Germinal center (tissue), 1 donor: Measurements from ENCODE around the gene RASAL3.
"Not testable (repeated sequence)": the region's sequence is repeated elsewhere in the genome, so short reads cannot be mapped to it uniquely, and the experiment has no call there.

ENCODE experiments used
- DNase-seq: peaks from one replicate; pipeline ENCODE4 v3.0.0; 2012; ENCODE audit warnings: mixed read lengths, low spot score

RASAL3 gene

DNA sequence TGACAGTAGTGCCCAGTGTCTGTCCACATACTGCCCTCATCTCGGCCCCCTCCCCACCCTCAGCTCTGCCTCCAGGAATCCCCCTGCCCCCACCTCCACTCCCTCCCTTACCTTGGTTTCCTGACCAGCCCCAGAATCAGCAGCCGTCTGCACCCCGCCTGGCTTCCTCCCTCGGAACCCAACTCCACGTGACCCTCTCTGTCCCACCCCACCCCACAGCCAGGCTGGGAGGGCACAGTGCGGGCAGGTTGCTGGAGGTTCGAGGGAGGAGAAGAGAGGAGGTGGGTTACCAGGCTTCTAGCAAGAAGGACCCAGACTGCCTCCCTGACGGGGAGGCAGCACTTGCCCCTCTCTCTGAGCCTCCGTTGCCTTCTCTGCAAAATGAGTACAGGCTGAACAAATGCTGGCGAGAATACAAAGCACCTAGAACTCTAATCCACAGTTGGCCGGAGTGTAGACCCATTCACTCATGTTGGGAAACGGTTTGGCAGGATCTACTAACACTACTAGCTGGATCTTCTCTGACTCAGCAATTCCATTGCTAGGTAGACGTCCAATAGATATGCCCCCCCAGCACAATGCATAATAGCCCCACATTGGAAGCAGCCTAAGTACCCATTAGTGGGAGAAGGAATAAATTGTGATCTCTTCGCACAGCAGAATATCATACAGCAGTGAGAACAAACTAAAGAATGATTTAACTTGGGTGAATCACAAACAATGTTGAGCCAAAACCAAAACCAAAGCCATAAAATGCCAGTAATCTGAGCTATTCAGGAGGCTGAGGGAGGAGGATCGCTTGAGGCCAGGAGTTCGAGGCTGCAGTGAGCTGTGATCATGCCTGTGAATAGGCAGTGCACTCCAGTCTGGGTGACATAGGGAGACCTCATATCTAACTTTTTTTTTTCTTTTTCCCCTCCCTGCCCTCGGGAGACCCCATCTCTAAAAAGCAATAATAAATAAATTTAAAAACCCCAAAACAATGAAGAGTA, at the start of gene RASAL3:
RASAL3 (minus strand) TSS at position 151 of the 992 bp plus-strand sequence. CDS start 186 bp downstream, outside the sequence.
- DNase-seq = peak; percentile 61

DNA sequence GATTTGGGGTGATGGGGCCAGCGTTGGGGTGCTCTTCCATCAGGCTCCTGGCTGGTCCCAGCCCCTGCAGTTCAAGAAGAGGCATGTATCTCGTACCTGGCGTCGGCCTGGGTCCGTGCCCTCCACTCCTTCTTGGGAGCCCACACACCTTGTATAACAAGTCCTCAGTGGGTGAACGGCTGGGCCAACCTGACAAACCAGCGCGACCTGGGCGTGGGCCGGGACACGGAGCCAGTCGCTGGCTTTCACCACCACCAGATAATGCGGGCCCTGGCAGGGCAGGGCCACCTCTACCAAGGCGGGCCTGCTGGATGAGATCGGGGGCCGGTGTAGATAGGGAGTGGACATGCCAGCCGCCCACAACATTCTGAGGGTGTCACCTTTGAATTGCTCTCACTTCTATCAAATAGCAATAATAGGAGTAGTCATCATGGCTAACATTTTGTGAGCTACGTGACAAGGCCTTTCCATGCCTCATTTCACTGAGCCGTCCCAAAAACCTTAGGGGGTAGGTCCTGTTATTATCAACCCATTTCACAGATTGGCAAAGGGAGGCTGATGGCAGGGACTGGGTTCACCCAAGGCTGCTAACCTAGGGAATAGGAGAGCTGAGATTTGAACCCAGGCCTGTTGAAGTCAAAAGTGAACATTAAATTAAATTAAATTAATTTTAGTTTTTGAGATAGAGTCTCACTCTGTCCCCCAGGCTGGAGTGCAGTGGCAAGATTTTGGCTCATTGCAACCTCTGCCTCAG, 47.5 kb upstream of the RASAL3 start:
- DNase-seq = no peak

DNA sequence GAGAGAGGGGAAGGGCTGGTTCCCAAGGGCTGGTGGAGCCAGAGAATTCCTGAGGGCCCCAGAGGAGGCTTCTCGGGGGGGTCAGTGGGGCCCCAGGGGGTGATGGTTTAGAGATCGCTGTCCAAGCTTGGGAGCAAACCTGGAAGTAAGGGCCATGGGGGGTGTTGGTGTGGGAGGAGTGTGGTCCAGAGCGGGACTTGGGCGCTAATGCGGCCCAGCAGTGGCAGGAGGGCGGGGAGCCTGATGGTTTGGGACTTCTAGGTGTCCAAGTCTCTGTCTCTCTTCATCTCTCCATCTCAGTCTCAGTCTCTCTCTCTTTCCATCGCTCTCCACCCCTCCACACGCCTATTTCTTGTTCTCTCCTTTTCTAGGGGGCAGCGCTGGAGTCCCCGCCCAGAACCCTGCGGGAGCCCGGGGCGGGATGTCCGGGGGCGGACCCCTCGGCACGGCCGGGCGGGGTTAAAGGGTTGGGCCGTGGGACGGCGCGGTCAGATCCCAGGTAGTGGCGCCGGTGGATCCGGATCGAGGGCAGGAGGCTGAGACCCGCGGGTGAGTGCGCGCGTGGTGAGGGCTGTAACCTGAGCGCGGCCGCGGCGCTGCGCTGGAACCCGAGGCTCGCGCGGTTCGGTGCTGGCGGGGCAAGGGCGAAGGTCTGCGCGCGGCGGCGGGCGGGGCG, 43.8 kb upstream of the RASAL3 start, which contains the start of gene CYP4F22:
CYP4F22 (plus strand) TSS at position 491 of the 676 bp plus-strand sequence. CDS start 16,812 bp downstream, outside the sequence.
- no peak for DNase-seq

DNA sequence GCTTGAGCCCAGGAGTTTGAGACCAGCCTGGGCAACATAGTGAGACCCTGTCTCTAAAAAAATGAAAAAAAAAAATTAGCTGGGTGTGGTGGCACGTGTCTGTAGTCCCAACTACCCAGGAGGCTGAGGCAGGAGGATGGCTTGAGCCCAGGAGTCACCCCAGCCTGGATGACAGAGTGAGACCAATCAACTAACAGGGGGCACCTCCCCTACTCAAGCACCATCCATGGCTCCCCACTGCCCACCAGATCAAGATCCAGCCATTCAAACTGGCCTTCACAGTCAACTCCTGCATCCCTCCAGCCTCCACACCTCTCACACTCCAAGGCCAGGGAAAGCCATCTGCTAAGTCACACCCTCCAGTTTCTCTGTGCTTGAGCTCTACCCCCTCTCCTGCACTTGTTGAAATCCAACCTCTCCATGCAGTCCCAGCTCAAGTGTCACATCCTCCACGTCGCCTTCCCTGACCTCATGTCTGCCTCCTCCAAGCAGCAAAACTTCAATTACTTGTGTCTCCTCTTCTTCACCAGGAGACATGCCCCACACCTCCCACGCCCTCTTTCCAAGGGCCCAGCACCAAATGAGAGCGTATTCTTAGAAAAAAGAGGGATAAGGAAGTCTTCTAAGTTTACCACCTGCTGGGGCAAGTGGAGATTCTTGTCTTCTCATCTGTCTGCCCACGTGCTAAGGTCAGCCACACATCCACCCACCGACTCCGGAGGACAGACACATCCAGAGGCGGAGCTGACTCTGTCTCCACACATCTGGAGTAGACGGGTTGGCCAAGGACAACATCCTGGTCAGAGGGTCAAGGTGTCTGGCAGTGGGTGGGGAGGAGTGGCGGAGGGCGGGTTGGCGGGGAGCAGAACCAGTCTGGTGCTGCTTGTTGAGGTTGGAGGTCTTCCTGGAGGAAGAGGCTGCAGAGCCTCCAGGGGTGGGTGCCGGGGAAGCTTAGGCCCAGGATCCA, 43.0 kb upstream of the RASAL3 start:
- DNase-seq = no peak

DNA sequence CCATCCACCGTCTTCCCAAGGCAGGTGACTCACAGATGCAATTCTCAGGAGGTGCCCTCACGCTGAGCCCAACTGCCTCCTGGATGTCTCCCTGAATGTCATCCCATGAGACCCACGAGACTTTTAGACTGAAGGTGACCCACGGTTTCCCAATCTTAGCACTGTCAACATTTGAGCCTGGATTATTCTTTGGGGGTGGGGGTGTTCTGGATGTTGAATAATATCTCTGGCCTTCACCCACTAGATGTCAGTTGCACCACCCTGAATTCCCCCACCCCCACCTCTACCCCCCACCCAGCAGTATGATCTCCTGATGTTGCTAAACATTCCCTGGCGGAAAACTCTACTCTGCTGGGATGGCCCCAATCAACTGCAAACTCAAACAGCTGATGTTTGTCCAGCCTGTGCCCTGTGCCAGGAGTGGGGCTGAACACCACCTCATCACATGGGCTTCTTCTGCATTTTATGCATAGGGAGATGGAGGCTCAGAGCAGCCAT, 41.8 kb upstream of the RASAL3 start:
- no peak for DNase-seq

DNA sequence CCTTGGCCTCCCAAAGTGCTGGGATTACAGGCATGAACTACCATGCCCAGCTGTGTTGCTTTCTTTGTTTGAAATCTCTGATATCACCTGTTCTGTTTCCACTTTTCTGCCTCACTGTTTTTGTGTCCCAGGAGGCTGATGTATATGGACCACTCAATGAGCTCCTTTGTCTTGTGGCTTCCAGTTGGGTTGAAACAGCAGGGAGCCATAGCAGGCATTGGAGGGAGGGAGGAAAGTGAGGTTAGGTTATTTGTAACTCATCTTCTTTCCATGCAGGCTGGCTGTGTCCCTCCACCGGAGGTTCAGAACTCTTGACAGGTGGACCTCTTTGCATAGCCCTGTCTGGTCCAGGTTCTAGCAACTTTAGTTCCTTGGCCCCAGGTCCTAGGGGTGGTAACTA, 37.9 kb upstream of the RASAL3 start:
- no peak for DNase-seq

DNA sequence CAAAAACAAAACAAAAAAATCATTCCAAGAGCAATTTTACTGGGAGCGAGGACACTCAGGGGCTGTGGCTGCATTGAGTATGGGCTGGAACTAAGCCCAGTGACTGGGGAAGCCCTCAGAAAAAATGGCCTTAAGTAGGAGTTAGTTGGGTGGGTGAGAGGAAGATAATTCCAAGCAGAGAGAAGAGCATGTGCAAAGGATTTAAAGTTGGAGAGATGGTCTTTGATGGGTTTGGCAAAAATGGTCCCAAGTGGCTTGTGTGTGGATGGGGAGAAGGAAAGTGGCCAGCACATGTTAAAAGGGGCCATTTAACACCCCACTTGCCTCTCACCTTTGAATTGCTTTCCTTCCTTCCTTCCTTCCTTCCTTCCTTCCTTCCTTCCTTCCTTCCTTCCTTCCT, 37.3 kb upstream of the RASAL3 start:
- no peak for DNase-seq

DNA sequence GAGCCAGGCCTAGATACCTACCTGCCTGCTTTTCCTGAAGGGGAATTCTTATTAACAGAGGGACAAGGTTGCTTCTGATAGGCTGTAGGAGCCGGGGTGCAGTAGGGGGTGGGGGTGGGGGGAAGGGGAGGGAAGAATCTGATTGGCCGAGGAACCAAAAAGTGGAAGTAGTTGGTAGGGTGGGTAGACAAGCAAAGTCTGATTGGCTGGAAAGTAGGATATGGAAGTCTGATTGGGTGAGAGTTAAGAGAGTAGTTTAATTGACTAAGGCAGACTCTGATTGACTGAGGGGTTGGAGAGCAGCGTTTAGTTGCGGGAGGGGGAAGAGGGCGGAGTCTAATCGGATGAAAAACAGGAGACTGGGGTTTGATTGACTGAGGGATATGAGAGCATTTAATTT, 34.6 kb upstream of the RASAL3 start:
- DNase-seq = no peak

DNA sequence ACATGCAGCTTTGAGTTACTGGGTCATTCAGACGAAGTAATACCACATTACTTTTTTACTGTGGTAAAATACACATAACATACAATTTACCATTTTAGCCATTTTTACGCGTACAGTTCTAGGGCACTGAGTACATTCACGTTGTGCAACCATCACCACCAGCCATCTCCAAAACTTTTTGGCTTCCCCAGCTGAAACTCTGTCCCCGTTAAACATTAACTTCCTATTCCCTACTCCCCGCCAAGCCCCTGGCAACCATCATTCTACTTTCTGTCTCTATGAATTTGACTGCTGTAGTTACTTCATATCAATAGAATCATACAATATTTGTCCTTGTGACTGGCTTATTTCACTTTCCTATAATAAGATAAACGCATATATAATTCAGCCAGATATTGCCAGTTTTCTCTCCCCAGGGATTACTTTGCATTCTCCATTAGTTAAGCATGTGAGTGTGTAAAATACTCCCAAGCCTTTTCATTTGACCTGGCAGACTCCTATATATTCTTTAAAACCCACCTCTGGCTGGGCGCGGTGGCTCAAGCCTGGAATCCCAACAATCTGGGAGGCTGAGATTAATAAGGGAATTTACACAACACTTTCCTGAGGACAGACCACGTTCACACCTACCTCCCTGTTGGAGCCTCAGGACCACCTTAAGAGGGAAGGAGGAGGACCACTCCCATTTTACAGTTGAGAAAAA, 34.0 kb upstream of the RASAL3 start:
- DNase-seq = no peak

DNA sequence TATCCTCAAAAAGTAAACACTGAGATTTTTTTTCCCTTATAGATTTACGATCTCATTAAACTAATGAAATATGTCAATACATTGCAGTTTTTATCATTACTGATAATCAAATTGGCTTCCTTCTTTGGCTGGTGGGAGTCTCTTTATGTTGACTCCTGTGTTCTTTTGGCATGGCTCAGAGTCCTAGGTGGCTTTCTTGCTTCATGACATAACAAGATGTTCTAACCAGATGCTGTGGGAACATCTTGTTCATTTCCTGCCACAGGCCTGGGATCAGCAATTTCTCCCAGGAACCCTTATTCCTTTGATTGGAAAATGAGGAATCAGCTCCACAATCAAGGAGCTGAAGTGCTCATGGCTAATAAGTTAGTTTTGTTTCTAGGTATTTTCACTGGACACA, 30.8 kb upstream of the RASAL3 start:
- DNase-seq = no peak

DNA sequence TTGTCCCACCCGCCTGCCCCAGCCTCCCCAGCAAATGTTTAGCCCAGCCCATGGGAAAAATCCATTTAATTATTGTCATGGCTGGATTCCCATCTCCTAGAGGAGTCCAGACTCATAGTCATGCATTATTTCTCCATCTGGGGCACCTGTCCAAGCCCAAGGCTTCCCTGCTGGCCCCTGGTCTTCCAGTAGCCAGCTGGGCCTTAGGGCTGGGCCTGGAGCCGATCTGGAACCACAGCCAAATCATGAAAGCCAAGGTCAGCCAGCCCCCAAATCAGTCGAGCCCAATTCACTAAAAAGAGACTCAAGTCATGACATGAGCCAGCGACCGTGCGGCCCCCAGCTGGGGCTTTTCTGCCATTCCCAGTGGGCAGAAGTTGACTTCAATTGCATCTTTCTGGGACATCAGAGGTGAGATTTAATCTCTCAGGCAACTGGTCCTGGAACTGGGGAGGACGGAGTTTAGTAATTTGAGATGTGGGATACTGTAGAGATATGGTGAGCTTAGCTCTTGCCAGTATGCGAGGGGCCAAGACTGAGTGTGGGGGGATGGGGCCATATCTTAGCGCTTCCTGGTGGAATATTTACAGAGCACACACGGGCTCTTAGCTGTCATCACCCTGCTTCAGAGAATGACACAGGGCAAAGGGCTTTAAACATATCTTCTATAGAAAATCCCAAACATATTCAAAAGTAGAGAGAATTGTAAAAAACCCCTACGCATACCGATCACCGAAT, 24.3 kb upstream of the RASAL3 start:
- no peak for DNase-seq

DNA sequence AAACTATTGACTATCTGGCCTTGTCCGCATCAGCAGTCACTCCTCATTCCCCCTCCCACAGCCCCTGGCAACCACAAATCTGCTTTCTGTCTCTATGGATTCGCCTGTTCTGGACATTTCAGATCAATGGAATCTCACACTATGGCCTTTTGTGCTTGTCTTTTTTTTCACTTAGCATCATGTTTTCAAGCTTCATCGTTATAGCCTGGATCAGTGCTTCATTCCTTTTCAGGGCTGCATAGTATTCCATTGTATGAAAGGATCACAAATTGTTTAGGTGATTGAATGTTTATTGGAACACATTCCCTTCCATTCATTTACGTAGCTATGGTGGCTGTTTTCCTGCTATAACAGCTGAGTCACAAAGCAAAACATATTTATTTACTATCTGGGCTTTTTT, 22.7 kb upstream of the RASAL3 start:
- no peak for DNase-seq

DNA sequence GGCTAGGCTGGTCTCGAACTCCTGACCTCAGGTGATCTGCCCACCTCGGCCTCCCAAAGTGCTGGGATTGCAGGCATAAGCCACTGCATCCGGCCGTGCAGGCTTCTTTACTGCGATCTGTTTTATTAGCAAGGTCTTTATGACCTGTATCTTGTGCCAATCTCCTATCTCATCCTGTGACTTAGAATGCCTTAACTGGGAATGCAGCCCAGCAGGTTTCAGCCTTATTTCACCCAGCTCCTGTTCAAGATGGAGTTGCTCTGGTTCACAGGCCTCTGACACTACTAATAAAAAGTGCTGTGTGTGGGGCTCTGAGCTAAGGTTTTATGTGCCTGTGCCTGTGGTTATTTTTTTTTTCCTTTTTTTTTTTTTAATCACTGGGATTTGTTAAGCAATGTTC, 21.4 kb upstream of the RASAL3 start:
- DNase-seq = not testable (repeated sequence)

DNA sequence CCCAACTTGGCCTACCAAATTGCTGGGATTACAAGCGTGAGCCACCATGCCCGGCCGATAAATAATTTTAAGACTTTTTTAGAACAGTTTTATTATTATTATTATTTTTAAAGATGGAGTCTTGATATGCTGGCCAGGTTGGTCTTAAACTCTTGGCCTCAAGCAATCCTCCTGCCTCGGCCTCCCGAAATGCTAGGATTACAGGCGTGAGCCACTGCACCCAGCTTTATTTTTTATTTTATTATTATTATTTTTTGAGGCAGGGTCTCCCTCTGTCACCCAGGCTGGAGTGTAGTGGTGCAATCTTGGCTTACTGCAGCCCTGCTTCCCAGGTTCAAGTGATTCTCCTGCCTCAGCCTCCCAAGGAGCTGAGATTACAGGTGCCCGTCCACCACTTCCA, 16.7 kb upstream of the RASAL3 start:
- DNase-seq = not testable (repeated sequence)

DNA sequence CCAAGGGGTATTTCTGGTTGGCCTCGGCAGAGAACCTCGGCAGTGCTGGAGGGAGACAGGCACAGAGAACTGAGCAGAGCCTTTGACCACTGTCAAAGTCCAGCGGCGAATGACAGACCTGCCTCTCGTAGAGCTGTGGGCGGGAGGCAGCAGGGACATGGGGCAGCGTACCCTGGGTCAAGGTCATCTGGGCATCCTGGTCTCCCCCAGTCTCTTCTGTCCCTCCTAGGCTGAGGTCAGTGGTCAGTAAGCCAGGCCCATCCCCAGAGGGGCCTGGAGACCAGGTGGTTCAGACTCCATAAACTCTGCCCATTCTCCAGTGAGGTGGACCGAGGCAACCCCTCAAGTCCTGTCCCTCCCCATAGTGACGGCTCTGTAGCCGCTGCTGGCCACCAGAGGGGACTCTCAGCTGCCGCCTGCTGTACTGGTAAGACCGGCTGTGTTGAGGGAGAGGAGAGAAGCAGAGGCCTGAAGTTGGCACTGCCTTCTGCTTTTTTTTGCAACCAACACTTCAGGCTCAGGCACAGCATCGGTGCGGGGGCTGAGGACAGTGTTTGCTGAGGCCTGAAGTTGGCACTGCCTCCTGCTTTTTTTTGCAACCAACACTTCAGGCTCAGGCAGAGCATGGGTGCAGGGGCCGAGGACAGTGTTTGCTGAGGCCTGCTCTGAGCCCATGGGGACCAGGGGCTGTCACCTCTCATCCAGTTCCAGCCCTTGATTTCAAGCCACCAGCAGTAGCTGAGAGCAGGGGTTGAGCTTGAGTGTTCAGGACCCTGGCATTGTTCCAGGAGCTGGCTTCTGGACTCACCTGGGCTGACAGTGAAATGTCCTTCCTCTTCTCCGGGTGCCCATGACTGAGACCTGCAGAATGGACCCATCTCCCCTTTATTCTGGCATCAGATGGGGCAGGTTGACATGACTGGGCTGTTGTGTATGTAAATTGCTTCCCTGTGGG, 15.3 kb upstream of the RASAL3 start, which contains the start of gene PGLYRP2:
PGLYRP2 (minus strand) TSS at position 111 of the 955 bp plus-strand sequence. CDS start 130 bp downstream, outside the sequence.
- no peak for DNase-seq

DNA sequence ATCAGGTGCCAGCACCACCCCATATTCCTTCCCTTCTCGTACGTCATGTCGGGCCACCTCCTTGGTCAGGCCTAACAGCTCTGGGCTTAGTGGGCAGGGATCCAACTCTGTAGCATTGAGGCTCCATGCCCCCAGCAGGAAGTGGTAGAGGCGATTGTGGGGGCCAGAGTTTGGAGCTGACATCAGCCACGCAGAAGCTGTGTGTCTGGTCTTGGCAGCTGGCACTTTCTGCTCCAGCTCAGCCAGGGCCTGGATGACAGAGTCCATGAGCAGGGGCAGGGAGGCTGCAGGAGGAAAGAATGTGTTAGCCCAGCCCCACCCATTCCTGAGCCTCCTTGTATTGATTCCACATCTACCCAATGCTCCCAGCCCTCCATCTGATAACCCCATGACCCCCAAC, 12.0 kb upstream of the RASAL3 start:
- DNase-seq = no peak

DNA sequence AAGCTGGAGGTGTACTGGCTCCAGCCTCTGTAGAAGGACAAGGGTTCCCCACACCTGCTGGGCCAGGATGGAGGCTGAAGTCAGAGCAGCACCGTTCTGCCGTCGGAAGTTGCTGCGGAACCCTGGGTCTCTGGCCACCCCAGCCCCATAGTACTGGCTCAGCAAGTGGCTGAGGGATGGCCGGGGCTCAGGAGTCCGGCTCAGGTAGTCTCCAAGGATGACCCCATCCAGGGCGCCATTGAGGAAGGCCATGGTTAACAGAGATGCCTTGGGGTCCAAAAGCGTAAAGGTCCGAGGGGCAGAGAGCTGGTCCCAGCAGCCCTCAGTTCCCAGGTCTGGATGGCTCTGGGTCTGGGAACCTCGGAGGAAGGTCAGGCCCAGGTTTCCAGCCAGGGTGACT, 11.3 kb upstream of the RASAL3 start:
- DNase-seq = no peak

DNA sequence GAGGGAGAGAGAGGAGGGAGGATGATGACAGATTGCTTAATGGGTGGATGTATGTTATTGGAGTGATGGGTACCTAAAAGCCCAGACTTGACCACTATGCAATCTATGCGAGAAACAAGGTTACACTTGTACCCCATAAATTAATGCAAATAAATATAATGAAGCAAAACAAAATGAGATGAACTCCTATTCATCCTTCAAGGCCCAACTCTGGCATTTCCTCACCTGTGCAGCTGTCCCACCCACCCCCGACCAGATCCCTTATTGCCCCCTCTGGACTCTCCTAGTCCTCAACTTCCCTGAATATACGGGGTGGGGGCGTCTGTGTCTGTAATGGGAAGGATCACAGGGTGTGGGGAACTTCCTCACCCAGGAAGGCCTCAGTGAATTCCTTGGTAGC, 10.8 kb upstream of the RASAL3 start:
- DNase-seq = no peak
